ENCODE data around the gene PHACTR4. TPM values are rescaled to one million over a fixed set of nuclear protein-coding genes. Genes with fewer than 3 reads are reported as not detected.
"Not testable (repeated sequence)": the region's sequence is repeated elsewhere in the genome, so short reads cannot be mapped to it uniquely, and the experiment has no call there.

PHACTR4 gene
- total RNA-seq, 1 donor from 2014 or later = 80.8 TPM

- H3K36me3 Mint-ChIP-seq (ENCODE audit: low read depth) = peaks cover 2% of the 10 kb centered on the region
- H3K4me1 Mint-ChIP-seq = no peaks in the 10 kb centered on the region
- H3K4me3 Mint-ChIP-seq = peak overlapping the region; percentile 13
- TF ChIP-seq CTCF (conservative IDR thresholded peaks at IDR 0.05) = no peak
- DNase-seq (ENCODE audit: low read depth, low spot score) = no peak
- no peak overlapping the region for H3K27ac Mint-ChIP-seq (ENCODE audit: unreplicated experiment)
- no peaks in the 10 kb centered on the region for H3K27me3 Mint-ChIP-seq (ENCODE audit: low read depth)
- no peaks in the 10 kb centered on the region for H3K9me3 Mint-ChIP-seq
Observed at GRCh38 chr1:28538286-28538685, 168.7 kb downstream of the PHACTR4 start.

DNA sequence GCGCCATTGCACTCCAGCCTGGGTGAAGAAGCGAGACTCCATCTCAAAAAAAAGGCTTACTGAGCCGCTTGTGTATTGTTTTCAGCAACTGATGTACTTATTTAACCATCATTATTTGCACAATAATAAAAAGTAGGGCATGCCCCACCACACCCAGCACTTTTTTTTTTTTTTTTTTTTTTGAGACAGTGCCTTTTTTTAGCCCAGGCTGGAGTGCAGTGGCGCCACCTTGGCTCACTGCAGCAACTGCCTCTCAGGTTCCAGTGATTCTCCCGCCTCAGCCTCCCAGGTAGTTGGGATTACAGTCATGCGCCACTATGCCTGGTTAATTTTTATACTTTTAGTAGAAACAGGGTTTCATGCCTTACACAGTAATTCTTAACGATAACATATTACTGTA is 171.1 kb downstream of the PHACTR4 start:
- Mint-ChIP-seq H3K4me1 (no peaks in the 10 kb centered on the region), H3K36me3 (ENCODE audit: low read depth) (no peaks in the 10 kb centered on the region), H3K9me3 (no peaks in the 10 kb centered on the region), H3K27ac (ENCODE audit: unreplicated experiment) (no peak overlapping the region), H3K4me3 (no peak overlapping the region), H3K27me3 (ENCODE audit: low read depth) (no peaks in the 10 kb centered on the region)
- no peak for TF ChIP-seq CTCF (conservative IDR thresholded peaks at IDR 0.05)
- DNase-seq (ENCODE audit: low read depth, low spot score) = no peak

GRCh38 chr1:28541414-28542015 is 172.0 kb downstream of the PHACTR4 start:
- H3K9me3 Mint-ChIP-seq; H3K27ac Mint-ChIP-seq (ENCODE audit: unreplicated experiment); H3K4me3 Mint-ChIP-seq: not testable (repeated sequence)

DNA sequence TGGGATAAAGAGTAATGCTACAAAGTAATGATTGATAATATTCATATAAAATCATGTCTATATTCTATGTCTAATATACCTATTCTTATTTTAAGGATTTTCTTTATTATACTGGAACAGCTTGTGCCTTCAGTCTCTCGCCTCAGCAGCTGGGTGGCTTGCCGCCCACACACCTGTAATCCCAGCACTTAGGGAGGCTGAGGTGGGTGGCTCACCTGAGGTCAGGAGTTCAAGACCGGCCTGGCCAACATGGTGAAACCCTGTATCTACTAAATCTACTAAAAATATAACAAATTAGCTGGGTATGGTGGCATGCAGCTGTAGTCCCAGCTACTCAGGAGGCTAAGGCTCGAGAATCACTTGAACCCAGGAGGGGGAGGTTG is 175.7 kb downstream of the PHACTR4 start:
- Mint-ChIP-seq H3K36me3 (ENCODE audit: low read depth) (no peaks in the 10 kb centered on the region), H3K27ac (ENCODE audit: unreplicated experiment) (no peak overlapping the region), H3K27me3 (ENCODE audit: low read depth) (no peaks in the 10 kb centered on the region), H3K4me1 (no peaks in the 10 kb centered on the region), H3K4me3 (no peak overlapping the region), H3K9me3 (no peaks in the 10 kb centered on the region)
- DNase-seq (ENCODE audit: low read depth, low spot score) = no peak
- no peak for TF ChIP-seq CTCF (conservative IDR thresholded peaks at IDR 0.05)

More at GRCh38 chr1:28541414-28542015, 172.0 kb downstream of the PHACTR4 start:
- H3K4me1 Mint-ChIP-seq; DNase-seq (ENCODE audit: low read depth, low spot score); H3K27me3 Mint-ChIP-seq (ENCODE audit: low read depth); H3K36me3 Mint-ChIP-seq (ENCODE audit: low read depth): not testable (repeated sequence)

- Mint-ChIP-seq H3K27ac (ENCODE audit: unreplicated experiment) (no peak overlapping the region), H3K27me3 (ENCODE audit: low read depth) (no peaks in the 10 kb centered on the region), H3K4me3 (no peak overlapping the region), H3K36me3 (ENCODE audit: low read depth) (no peaks in the 10 kb centered on the region), H3K4me1 (peaks cover 10% of the 10 kb centered on the region), H3K9me3 (no peaks in the 10 kb centered on the region)
- TF ChIP-seq CTCF (conservative IDR thresholded peaks at IDR 0.05) = no peak
- DNase-seq (ENCODE audit: low read depth, low spot score) = no peak
Observed at GRCh38 chr1:28548318-28548717, 178.8 kb downstream of the PHACTR4 start.

Other genes with a start within 250 kb of the PHACTR4 start
- 0.25 and 0.28 TPM in 2 replicates for gene PTAFR, start 193.1 kb upstream of the PHACTR4 start, total RNA-seq
- gene DNAJC8, start 136.7 kb upstream of the PHACTR4 start, total RNA-seq = 132 and 138 TPM in 2 replicates
- gene ATP5IF1, start 133.6 kb upstream of the PHACTR4 start, total RNA-seq = 125 and 127 TPM in 2 replicates
- gene SESN2, start 110.2 kb upstream of the PHACTR4 start, total RNA-seq = 20.2 and 20.6 TPM in 2 replicates
- 11.8 and 12.5 TPM in 2 replicates for gene MED18, start 40.7 kb upstream of the PHACTR4 start, total RNA-seq
- 94.8 and 95.9 TPM in 2 replicates for gene RCC1, start 136.3 kb downstream of the PHACTR4 start, total RNA-seq
- gene TRNAU1AP, start 183.3 kb downstream of the PHACTR4 start, total RNA-seq = 36.1 and 39.2 TPM in 2 replicates
- gene RAB42, start 222.5 kb downstream of the PHACTR4 start, total RNA-seq = 1.5 and 2.8 TPM in 2 replicates

Data from neural crest cell (in vitro differentiated cells).